Lung (tissue), 16 donors: ENCODE data around the gene PGA3. TPM values are rescaled to one million over a fixed set of nuclear protein-coding genes. Genes with fewer than 3 reads are reported as not detected.
"Not testable (repeated sequence)": the region's sequence is repeated elsewhere in the genome, so short reads cannot be mapped to it uniquely, and the experiment has no call there.

Experiments
- ATAC-seq: fragments of 200-7000 bp; cut with Tn5 transposase; one replicate; pipeline ENCODE4 v1.9.1; 2020; ENCODE audit warnings: moderate number of reproducible peaks; ENCODE audit not compliant: insufficient read depth, low FRiP score
- DNase-seq, 3 donors: peaks; one replicate each; pipeline ENCODE4 v3.0.0-alpha.2; 2013 to 2017
- H3K27ac ChIP-seq, 2 donors: one replicate each; pipeline ENCODE4 v1.5.1; 2013; ENCODE audit warnings: mild to moderate bottlenecking in 2 of 2, moderate library complexity in 2 of 2, control low read depth in 1 of 2, inconsistent platforms in 1 of 2, low read depth in 1 of 2, low read length in 1 of 2
- H3K27me3 ChIP-seq, 3 donors: one replicate each; pipeline ENCODE4 v1.5.1; 2013; ENCODE audit warnings: low read length in 2 of 3; ENCODE audit not compliant: control insufficient read depth in 3 of 3, insufficient read depth in 3 of 3
- H3K36me3 ChIP-seq, 4 donors: one replicate each; pipeline ENCODE4 v1.5.1; 2013; ENCODE audit warnings: low read length in 4 of 4, mild to moderate bottlenecking in 1 of 4, moderate library complexity in 1 of 4; ENCODE audit not compliant: control insufficient read depth in 4 of 4, insufficient read depth in 4 of 4
- H3K4me1 ChIP-seq, 5 donors: one replicate each; pipeline ENCODE4 v1.5.1; 2013; ENCODE audit warnings: low read length in 5 of 5, mild to moderate bottlenecking in 2 of 5, moderate library complexity in 1 of 5; ENCODE audit not compliant: control insufficient read depth in 5 of 5, insufficient read depth in 5 of 5
- H3K4me3 ChIP-seq: one replicate; pipeline ENCODE4 v1.5.1; 2013; ENCODE audit warnings: mild to moderate bottlenecking, control low read depth, moderate library complexity
- H3K9ac ChIP-seq, 2 donors: one replicate each; pipeline ENCODE4 v1.5.1; 2013; ENCODE audit warnings: low read length in 2 of 2, control low read depth in 1 of 2; ENCODE audit not compliant: insufficient read depth in 1 of 2
- H3K9me3 ChIP-seq, 4 donors: one replicate each; pipeline ENCODE4 v1.5.1; 2013; ENCODE audit warnings: low read length in 3 of 4, mild to moderate bottlenecking in 1 of 4, moderate library complexity in 1 of 4; ENCODE audit not compliant: control insufficient read depth in 4 of 4, insufficient read depth in 3 of 4
- CTCF ChIP-seq: IDR thresholded peaks from 2 replicates; pipeline ENCODE4 v1.5.1; 2012; ENCODE audit warnings: mild to moderate bottlenecking; ENCODE audit errors: control extremely low read depth, extremely low read depth
- WGBS, 2 donors: extraction: QIAGEN DNeasy Blood & Tissue Kit; methylation state at CpG; one replicate each; pipeline ENCODE4 v1.1.7; 2013; 5-methylcytosine and 5-hydroxymethylcytosine counted together
- long read RNA-seq, 5 donors: transcript quantifications; one replicate each; lab custom pipeline, GENCODE V29; 2026
- polyA plus RNA-seq, 2 donors: library from polyadenylated mRNA; stranded (reverse); fragments of 200-250 nt; gene quantifications; one replicate each; pipeline ENCODE4 v1.2.1, GENCODE V29; 2013
- total RNA-seq, 2 donors: library from RNA; depleted of rRNA in 1 of 2; stranded (reverse); fragments of >200 nt in 1 of 2; gene quantifications; one replicate each; pipeline ENCODE4 v1.2.1, GENCODE V29; 2014 to 2021
- donor health status: control.
- donor health status: control.
- donor health status: Bipolar disorder and iron deficiency.
- donor health status: healthy.
- donor health status: DM: yes; HTN: yes; CAD: no.

The PGA3 gene
- total RNA-seq (not detected), polyA plus RNA-seq (under 1 TPM; 0.20 to 0.50 TPM)
- long read RNA-seq, donor 1: 0 reads
- long read RNA-seq, donor 2: 0 reads
- long read RNA-seq, donor 3: 0 reads
- long read RNA-seq, donor 4: 0 reads
- long read RNA-seq, donor 5: 0 reads

GRCh38 chr11:61202950-61203746 lies at the start of gene PGA3:
PGA3 (plus strand) TSS chr11:61203515; CDS start chr11:61203565, 50 bp downstream.
- not testable (repeated sequence) for H3K27ac ChIP-seq, ATAC-seq, H3K27me3 ChIP-seq, H3K4me3 ChIP-seq, DNase-seq, H3K36me3 ChIP-seq, H3K4me1 ChIP-seq, H3K9ac ChIP-seq
- 54 to 77% methylated on average over 17 of the region's 18 CpGs for WGBS, 2 donors
- peaks cover 0 to 13% (median 2%) of the 10 kb centered on the region in 4 donors for H3K9me3 ChIP-seq

GRCh38 chr11:61153593-61154095 lies 49.7 kb upstream of the PGA3 start:
- H3K4me3 ChIP-seq: no peak overlapping the region
- no peaks in the 10 kb centered on the region for H3K27me3 ChIP-seq
- H3K9me3 ChIP-seq: peaks cover 0 to 3% (median 0%) of the 10 kb centered on the region in 4 donors
- H3K9ac ChIP-seq: no peak overlapping the region
- H3K27ac ChIP-seq: peak overlapping the region; percentile 2 to 57
- DNase-seq (no peak), ATAC-seq (no peak)
- no peak for TF ChIP-seq CTCF
- peaks cover 0 to 4% (median 0%) of the 10 kb centered on the region in 4 donors for H3K36me3 ChIP-seq
- WGBS, 2 donors: 82 to 89% methylated on average over 2 of the region's 2 CpGs
- H3K4me1 ChIP-seq: peaks cover 10 to 33% (median 20%) of the 10 kb centered on the region in 5 donors

- no peak for TF ChIP-seq CTCF
- WGBS, 2 donors: 96 to 98% methylated on average over 4 of the region's 4 CpGs
- Histone ChIP-seq H3K9me3 (peaks cover 0 to 3% (median 0%) of the 10 kb centered on the region in 4 donors), H3K27ac (no peak overlapping the region), H3K36me3 (peaks cover 0 to 4% (median 0%) of the 10 kb centered on the region in 4 donors), H3K4me3 (no peak overlapping the region), H3K9ac (no peak overlapping the region), H3K27me3 (no peaks in the 10 kb centered on the region), H3K4me1 (peaks cover 10 to 25% (median 20%) of the 10 kb centered on the region in 5 donors)
- ATAC-seq (no peak), DNase-seq (no peak)
Measured at GRCh38 chr11:61154528-61154927, 48.8 kb upstream of the PGA3 start.

- H3K4me1 ChIP-seq: peaks cover 6 to 17% (median 12%) of the 10 kb centered on the region in 5 donors
- no peak overlapping the region for H3K4me3 ChIP-seq
- TF ChIP-seq CTCF: no peak
- H3K27me3 ChIP-seq: no peaks in the 10 kb centered on the region
- ATAC-seq: no peak
- peaks cover 0 to 3% (median 0%) of the 10 kb centered on the region in 4 donors for H3K9me3 ChIP-seq
- 98 to 100% methylated on average over 1 of the region's 1 CpG for WGBS, 2 donors
- DNase-seq: no peak
- H3K36me3 ChIP-seq: peaks cover 0 to 4% (median 0%) of the 10 kb centered on the region in 4 donors
- no peak overlapping the region for H3K9ac ChIP-seq
- no peak overlapping the region for H3K27ac ChIP-seq
Measured at GRCh38 chr11:61155312-61155711, 48.0 kb upstream of the PGA3 start.
